Lower lobe of right lung (tissue), 2 donors: ENCODE data around the gene PTPRF. TPM values are rescaled to one million over a fixed set of nuclear protein-coding genes. Genes with fewer than 3 reads are reported as not detected.

ENCODE experiments used
- ATAC-seq, 2 donors: fragments of 200-7000 bp; cut with Tn5 transposase; one replicate each; pipeline ENCODE4 v1.9.1; 2020 to 2022; ENCODE audit warnings: mild to moderate bottlenecking in 2 of 2, moderate library complexity in 2 of 2
- DNase-seq: peaks from one replicate; pipeline ENCODE4 v3.0.0-alpha.2; 2020
- H3K27ac ChIP-seq: fragments of 200-600 bp; one replicate; pipeline ENCODE4 v1.8.0; 2022
- H3K27me3 ChIP-seq: fragments of 200-600 bp; one replicate; pipeline ENCODE4 v1.8.0; 2022; ENCODE audit warnings: low read depth
- H3K36me3 ChIP-seq: fragments of 200-600 bp; one replicate; pipeline ENCODE4 v1.8.0; 2022; ENCODE audit warnings: mild to moderate bottlenecking
- H3K4me1 ChIP-seq: fragments of 200-600 bp; one replicate; pipeline ENCODE4 v1.8.0; 2022
- H3K4me3 ChIP-seq: fragments of 200-600 bp; one replicate; pipeline ENCODE4 v1.8.0; 2022; ENCODE audit warnings: mild to moderate bottlenecking
- H3K9me3 ChIP-seq: fragments of 200-600 bp; one replicate; pipeline ENCODE4 v1.8.0; 2022
- CTCF ChIP-seq: fragments of 200-600 bp; IDR thresholded peaks from one replicate; pipeline ENCODE4 v1.8.0; 2022; ENCODE audit warnings: antibody characterized with exemption, mild to moderate bottlenecking
- intact Hi-C: fragments of 100-400 bp; cut with DNase I; formaldehyde crosslinking; loops from one replicate; pipeline ENCODE4 v1.11.0; 2022
- total RNA-seq: library from RNA; stranded (reverse); fragmentation: NEBNext Ultra II Directional; extraction: Animal tissue kit (Norgen Biotek cat#: 25700); gene quantifications from one replicate; pipeline ENCODE4 v1.2.1, GENCODE V29; 2021
- donor health status: DM: no; HTN: yes; CAD: no; lungs with severe emphysema.

Gene PTPRF
- total RNA-seq, 1 donor from 2014 or later, result 176 TPM

GRCh38 chr1:43577655-43578542 is 47.2 kb downstream of the PTPRF start:
- no peak overlapping the region for H3K27ac ChIP-seq
- DNase-seq (no peak), ATAC-seq (no peak)
- H3K27me3 ChIP-seq, result no peaks in the 10 kb centered on the region
- H3K9me3 ChIP-seq, result no peaks in the 10 kb centered on the region
- peaks cover 30% of the 10 kb centered on the region for H3K36me3 ChIP-seq
- TF ChIP-seq CTCF, result no peak
- H3K4me1 ChIP-seq, result no peaks in the 10 kb centered on the region
- intact Hi-C loops, result no loop called here
- H3K4me3 ChIP-seq, result no peak overlapping the region

GRCh38 chr1:43580039-43580438 is 49.4 kb downstream of the PTPRF start:
- intact Hi-C loops, result no loop called here
- DNase-seq (no peak), ATAC-seq (no peak)
- H3K4me1 ChIP-seq, result no peaks in the 10 kb centered on the region
- H3K9me3 ChIP-seq, result no peaks in the 10 kb centered on the region
- no peak overlapping the region for H3K27ac ChIP-seq
- H3K36me3 ChIP-seq, result peaks cover 26% of the 10 kb centered on the region
- H3K27me3 ChIP-seq, result no peaks in the 10 kb centered on the region
- no peak overlapping the region for H3K4me3 ChIP-seq
- TF ChIP-seq CTCF, result no peak

- Histone ChIP-seq H3K36me3 (peaks cover 13% of the 10 kb centered on the region), H3K4me3 (no peak overlapping the region), H3K4me1 (no peaks in the 10 kb centered on the region), H3K27ac (peak overlapping the region; percentile 58), H3K9me3 (no peaks in the 10 kb centered on the region), H3K27me3 (no peaks in the 10 kb centered on the region)
- DNase-seq (no peak), ATAC-seq (peak; percentile 83 to 85)
- no peak for TF ChIP-seq CTCF
- intact Hi-C loops, result no loop called here
These were observed 51.5 kb downstream of the PTPRF start for GRCh38 chr1:43582162-43582566.

GRCh38 chr1:43583058-43583457 is 52.4 kb downstream of the PTPRF start:
- no peak for ATAC-seq
- H3K4me1 ChIP-seq, result no peaks in the 10 kb centered on the region
- no peaks in the 10 kb centered on the region for H3K27me3 ChIP-seq
- no peak overlapping the region for H3K27ac ChIP-seq
- peaks cover 13% of the 10 kb centered on the region for H3K36me3 ChIP-seq
- H3K9me3 ChIP-seq, result no peaks in the 10 kb centered on the region
- no peak overlapping the region for H3K4me3 ChIP-seq
- intact Hi-C loops, result no loop called here
- no peak for TF ChIP-seq CTCF
- DNase-seq, result no peak

GRCh38 chr1:43584204-43584603 is 53.5 kb downstream of the PTPRF start:
- H3K4me1 ChIP-seq, result no peaks in the 10 kb centered on the region
- DNase-seq (no peak), ATAC-seq (no peak)
- intact Hi-C loops, result no loop called here
- no peaks in the 10 kb centered on the region for H3K27me3 ChIP-seq
- H3K27ac ChIP-seq, result no peak overlapping the region
- no peak overlapping the region for H3K4me3 ChIP-seq
- H3K36me3 ChIP-seq, result peaks cover 12% of the 10 kb centered on the region
- no peaks in the 10 kb centered on the region for H3K9me3 ChIP-seq
- TF ChIP-seq CTCF, result no peak
